ENCODE data around the gene LPP. TPM values are rescaled to one million over a fixed set of nuclear protein-coding genes. Genes with fewer than 3 reads are reported as not detected.

LPP gene, protein sequence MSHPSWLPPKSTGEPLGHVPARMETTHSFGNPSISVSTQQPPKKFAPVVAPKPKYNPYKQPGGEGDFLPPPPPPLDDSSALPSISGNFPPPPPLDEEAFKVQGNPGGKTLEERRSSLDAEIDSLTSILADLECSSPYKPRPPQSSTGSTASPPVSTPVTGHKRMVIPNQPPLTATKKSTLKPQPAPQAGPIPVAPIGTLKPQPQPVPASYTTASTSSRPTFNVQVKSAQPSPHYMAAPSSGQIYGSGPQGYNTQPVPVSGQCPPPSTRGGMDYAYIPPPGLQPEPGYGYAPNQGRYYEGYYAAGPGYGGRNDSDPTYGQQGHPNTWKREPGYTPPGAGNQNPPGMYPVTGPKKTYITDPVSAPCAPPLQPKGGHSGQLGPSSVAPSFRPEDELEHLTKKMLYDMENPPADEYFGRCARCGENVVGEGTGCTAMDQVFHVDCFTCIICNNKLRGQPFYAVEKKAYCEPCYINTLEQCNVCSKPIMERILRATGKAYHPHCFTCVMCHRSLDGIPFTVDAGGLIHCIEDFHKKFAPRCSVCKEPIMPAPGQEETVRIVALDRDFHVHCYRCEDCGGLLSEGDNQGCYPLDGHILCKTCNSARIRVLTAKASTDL
- total RNA-seq: 20.6 and 33.4 TPM in 2 replicates

DNA sequence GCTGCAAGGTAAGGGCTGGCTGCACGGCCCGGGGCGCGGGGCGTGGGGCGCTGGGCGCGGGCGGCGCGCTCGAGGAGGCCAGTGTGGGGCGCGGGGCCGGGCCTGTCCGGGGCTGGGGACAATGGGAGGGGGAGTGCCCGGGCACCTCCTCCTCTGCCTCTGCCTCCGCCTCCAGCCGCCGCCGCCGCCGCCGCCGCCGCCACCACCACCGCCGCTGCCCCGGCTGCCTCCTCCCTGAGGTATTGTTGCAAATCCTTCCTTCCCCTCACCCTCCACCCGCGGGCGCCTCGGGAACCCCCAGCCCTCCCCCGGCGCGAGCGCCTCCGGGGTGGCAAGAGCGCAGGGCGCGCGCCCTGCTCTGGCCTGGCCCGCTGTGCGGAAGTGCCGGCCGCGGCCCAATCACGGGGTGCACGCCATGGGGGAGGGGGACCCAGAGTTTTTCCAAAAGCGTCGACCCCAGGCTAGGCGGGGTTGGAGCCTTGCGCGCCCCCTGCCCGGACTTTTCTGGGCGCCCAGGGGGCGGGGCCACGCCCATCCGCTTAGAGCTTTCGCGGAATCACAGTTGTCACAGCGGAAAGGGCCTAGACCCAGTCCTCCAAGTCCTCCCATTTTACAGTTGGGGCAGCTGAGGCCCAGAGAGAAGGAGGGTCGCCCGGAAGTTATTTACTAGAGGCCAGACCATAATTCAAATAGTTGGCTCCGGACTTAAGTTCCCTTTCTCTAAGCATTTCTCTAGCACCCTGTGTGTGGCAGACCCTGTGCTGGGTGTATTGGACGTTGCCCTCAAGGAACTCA, at the start of gene LPP:
Gene LPP, plus strand, starts transcription at position 144 of the 795 bp plus-strand sequence. CDS start 251,964 bp downstream, outside the sequence.

